HepG2 (cell line): ENCODE results near the gene ADPRH.

Source experiments
- CSRNP2 ChIP-seq: sonication (generic); formaldehyde crosslinking; conservative IDR thresholded peaks from 2 replicates; pipeline ENCODE4 v1.8.0; 2022; ENCODE audit warnings: low read depth, missing genetic modification reagents
- KDM3A ChIP-seq: IDR thresholded peaks from 2 replicates; pipeline ENCODE4 v1.6.1; 2018; ENCODE audit warnings: low read depth, missing compliant biosample characterization
- ZNF274 ChIP-seq: sonication (generic); formaldehyde crosslinking; IDR thresholded peaks from 2 replicates; pipeline ENCODE4 v1.5.1; 2020; ENCODE audit warnings: mild to moderate bottlenecking, missing genetic modification reagents
- ZNF614 ChIP-seq: IDR thresholded peaks from 2 replicates; pipeline ENCODE4 v1.6.1; 2018; ENCODE audit warnings: missing biosample characterization, missing genetic modification reagents, inconsistent platforms, borderline replicate concordance
- TF ChIP-seq, protein P1 (sequence below): sonication (generic); formaldehyde crosslinking; conservative IDR thresholded peaks from 2 replicates; pipeline ENCODE4 v1.4.0; 2020; ENCODE audit warnings: missing genetic modification reagents
- TF ChIP-seq, protein P2 (sequence below): sonication (generic); formaldehyde crosslinking; IDR thresholded peaks from 2 replicates; pipeline ENCODE4 v1.8.0; 2022; ENCODE audit warnings: missing genetic modification reagents, mild to moderate bottlenecking, inconsistent platforms, borderline replicate concordance

DNA sequence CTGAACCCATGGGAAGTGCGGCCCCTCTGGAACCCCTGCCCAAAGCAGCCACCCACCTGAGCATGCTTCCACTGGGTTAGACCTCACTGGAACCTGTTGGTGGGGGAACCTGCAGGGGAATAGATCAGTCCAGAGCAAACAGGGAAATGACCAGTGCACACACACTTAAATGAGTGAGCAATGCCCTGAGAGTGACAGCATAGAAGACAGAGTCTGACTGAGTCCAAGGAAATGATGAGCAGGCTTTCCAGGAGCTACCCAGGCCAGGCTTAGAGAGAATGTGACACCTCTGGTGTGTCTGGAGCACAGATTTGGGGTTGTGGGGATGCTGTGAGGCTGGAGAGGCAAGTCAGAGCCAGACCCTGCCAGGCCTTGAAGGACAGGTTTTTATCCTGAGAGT is 46.9 kb downstream of the ADPRH start:
- TF ChIP-seq CSRNP2 (CRISPR knock-in tag): no peak
- no peak for TF ChIP-seq ZNF614 (CRISPR knock-in tag)
- TF ChIP-seq, protein P1, sequence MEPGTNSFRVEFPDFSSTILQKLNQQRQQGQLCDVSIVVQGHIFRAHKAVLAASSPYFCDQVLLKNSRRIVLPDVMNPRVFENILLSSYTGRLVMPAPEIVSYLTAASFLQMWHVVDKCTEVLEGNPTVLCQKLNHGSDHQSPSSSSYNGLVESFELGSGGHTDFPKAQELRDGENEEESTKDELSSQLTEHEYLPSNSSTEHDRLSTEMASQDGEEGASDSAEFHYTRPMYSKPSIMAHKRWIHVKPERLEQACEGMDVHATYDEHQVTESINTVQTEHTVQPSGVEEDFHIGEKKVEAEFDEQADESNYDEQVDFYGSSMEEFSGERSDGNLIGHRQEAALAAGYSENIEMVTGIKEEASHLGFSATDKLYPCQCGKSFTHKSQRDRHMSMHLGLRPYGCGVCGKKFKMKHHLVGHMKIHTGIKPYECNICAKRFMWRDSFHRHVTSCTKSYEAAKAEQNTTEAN (CRISPR knock-in tag): no peak
- no peak for TF ChIP-seq KDM3A (CRISPR knock-in tag)
- TF ChIP-seq, protein P2, sequence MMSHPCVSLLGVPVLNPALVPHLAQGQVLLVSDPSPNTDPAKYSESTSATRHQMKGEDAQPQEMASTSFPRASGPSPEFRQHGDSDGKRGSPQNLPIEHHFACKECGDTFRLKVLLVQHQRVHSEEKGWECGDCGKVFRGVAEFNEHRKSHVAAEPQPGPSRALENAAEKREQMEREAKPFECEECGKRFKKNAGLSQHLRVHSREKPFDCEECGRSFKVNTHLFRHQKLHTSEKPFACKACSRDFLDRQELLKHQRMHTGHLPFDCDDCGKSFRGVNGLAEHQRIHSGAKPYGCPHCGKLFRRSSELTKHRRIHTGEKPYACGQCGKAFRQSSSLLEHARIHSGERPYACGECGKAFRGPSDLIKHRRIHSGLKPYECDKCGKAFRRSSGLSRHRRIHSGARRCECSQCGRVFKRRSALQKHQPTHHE (CRISPR knock-in tag): no peak
- TF ChIP-seq ZNF274 (CRISPR knock-in tag): no peak
